Measurements from ENCODE around the gene MYBPC2. TPM values are rescaled to one million over a fixed set of nuclear protein-coding genes. Genes with fewer than 3 reads are reported as not detected.

MYBPC2 gene
- total RNA-seq, 6 donors from 2014 or later = 0.09 to 0.17 TPM; not detected in 4

GRCh38 chr19:50409347-50409746 lies 23.3 kb upstream of the MYBPC2 start:
- Histone ChIP-seq H3K4me3 (no peak overlapping the region), H3K9me3 (no peaks in the 10 kb centered on the region), H3K27ac (no peak overlapping the region), H3K4me1 (no peaks in the 10 kb centered on the region), H3K27me3 (no peaks in the 10 kb centered on the region), H3K36me3 (peaks cover 0 to 46% (median 27%) of the 10 kb centered on the region in 4 donors)
- TF ChIP-seq POLR2AphosphoS5 (IDR thresholded peaks at IDR 0.05) (no peak), EP300 (IDR thresholded peaks at IDR 0.05) (no peak), POLR2A (IDR thresholded peaks at IDR 0.05) (no peak), CTCF (IDR thresholded peaks at IDR 0.05) (no peak)
- no peak for ATAC-seq (ENCODE audit: low FRiP score in 2 of 2)
- 97% methylated on average over 17 of the region's 17 CpGs; no CpG with 5 or more reads in 1 of the 2 donors for WGBS, 2 donors
- DNase-seq = peak in 1 of 2 donors; percentile 58

DNA sequence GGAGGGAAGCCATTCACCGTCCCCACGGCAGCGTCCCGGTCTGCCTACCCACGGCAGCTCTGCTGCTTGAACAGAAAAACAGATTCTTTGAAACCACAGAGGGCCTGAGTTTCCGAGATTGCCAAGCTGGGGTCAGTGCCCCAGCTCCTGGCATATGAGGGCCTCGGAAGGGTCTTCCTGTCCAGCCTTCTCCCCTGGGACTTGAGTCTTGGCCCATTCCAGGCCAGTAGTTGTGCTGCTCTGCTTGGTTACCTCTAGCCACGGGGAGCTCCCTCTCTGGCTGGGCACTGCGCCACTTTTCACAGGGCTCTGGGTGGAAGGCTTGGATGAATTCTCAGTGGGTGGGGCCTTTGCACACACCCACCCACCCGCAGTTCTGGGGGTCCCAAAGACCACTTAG lies 22.6 kb upstream of the MYBPC2 start:
- TF ChIP-seq POLR2A (IDR thresholded peaks at IDR 0.05) = no peak
- TF ChIP-seq EP300 (IDR thresholded peaks at IDR 0.05) = no peak
- no peak for TF ChIP-seq CTCF (IDR thresholded peaks at IDR 0.05)
- no peak for TF ChIP-seq POLR2AphosphoS5 (IDR thresholded peaks at IDR 0.05)
- H3K4me3 ChIP-seq = no peak overlapping the region
- H3K9me3 ChIP-seq = no peaks in the 10 kb centered on the region
- no peaks in the 10 kb centered on the region for H3K27me3 ChIP-seq
- H3K4me1 ChIP-seq = peaks cover 0 to 4% (median 1%) of the 10 kb centered on the region in 4 donors
- H3K27ac ChIP-seq = no peak overlapping the region
- 92 to 93% methylated on average over 9 to 10 of the region's 10 CpGs for WGBS, 2 donors
- ATAC-seq (ENCODE audit: low FRiP score in 2 of 2) (no peak), DNase-seq (no peak)
- H3K36me3 ChIP-seq = peaks cover 0 to 46% (median 27%) of the 10 kb centered on the region in 4 donors

DNA sequence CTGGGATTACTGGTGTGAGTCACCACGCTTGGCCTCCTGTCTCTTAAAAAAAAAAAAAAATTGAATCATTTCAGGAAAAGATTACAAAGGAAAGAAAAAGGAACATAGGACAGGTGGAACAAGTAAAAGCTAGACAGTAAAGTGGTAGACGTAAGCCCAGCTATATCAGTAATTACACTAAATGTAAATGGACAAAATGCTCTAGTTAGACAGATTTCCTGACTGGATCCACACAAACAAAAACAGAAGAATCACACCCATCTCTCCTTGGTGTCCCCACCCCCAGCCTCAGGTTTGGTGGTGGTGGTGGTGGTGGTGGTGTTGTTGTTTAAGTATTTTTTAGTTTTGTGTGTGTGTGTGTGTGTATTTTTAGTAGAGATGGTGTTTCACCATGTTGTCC lies 20.3 kb upstream of the MYBPC2 start:
- Histone ChIP-seq H3K36me3 (peaks cover 0 to 25% (median 17%) of the 10 kb centered on the region in 4 donors), H3K9me3 (no peaks in the 10 kb centered on the region), H3K27me3 (no peaks in the 10 kb centered on the region), H3K27ac (no peak overlapping the region), H3K4me1 (peaks cover 0 to 9% (median 5%) of the 10 kb centered on the region in 4 donors), H3K4me3 (no peak overlapping the region)
- ATAC-seq (ENCODE audit: low FRiP score in 2 of 2) = no peak
- TF ChIP-seq CTCF (IDR thresholded peaks at IDR 0.05) (no peak), EP300 (IDR thresholded peaks at IDR 0.05) (no peak), POLR2A (IDR thresholded peaks at IDR 0.05) (no peak), POLR2AphosphoS5 (IDR thresholded peaks at IDR 0.05) (no peak)
- no peak for DNase-seq
- WGBS, 2 donors = 95 to 97% methylated on average over 2 of the region's 2 CpGs

DNA sequence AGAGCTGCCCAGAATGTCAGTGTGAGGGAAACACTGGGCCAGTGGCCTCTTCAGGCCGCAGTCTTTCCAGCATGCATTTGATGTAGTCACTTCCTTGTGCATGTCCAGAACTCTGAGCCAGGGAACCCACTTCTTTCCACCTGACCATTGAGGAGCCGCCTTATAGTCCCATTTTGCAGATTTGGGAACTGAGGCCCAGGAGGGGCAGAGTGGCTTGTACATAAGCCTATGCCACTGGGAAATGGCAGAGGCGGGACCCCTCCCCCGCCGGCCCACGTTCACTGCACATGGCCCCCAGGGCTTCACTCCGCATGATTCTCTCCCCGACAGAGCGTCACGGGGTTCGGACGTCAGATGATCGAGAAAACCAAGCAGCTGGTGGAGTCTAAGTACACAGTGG lies 19.6 kb upstream of the MYBPC2 start:
- no peak for ATAC-seq (ENCODE audit: low FRiP score in 2 of 2)
- Histone ChIP-seq H3K27ac (no peak overlapping the region), H3K9me3 (no peaks in the 10 kb centered on the region), H3K4me3 (no peak overlapping the region), H3K36me3 (peaks cover 0 to 20% (median 15%) of the 10 kb centered on the region in 4 donors), H3K27me3 (peaks cover 0 to under 1% (median 0%) of the 10 kb centered on the region in 4 donors), H3K4me1 (peaks cover 0 to 9% (median 5%) of the 10 kb centered on the region in 4 donors)
- WGBS, 2 donors = 95 to 96% methylated on average over 13 of the region's 13 CpGs
- DNase-seq = peak in 1 of 2 donors; percentile 71
- TF ChIP-seq EP300 (IDR thresholded peaks at IDR 0.05) = no peak
- no peak for TF ChIP-seq POLR2A (IDR thresholded peaks at IDR 0.05)
- TF ChIP-seq POLR2AphosphoS5 (IDR thresholded peaks at IDR 0.05) = no peak
- no peak for TF ChIP-seq CTCF (IDR thresholded peaks at IDR 0.05)

DNA sequence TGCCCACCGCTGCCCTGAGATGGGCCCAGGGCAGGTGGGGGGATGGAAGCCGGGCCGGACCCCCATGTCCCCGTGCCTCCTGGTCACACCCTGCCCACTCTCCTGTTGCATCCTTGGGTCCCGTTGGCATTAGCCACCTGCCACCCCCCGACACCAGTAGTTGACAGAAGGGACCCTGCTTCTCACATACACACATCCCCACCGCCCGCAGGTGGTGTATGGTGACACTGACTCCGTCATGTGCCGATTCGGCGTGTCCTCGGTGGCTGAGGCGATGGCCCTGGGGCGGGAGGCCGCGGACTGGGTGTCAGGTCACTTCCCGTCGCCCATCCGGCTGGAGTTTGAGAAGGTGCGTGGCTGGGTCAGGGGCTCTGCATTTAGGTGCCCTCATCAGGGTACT lies 19.2 kb upstream of the MYBPC2 start:
- no peak for TF ChIP-seq EP300 (IDR thresholded peaks at IDR 0.05)
- TF ChIP-seq POLR2A (IDR thresholded peaks at IDR 0.05) = no peak
- no peak for TF ChIP-seq POLR2AphosphoS5 (IDR thresholded peaks at IDR 0.05)
- TF ChIP-seq CTCF (IDR thresholded peaks at IDR 0.05) = no peak
- peaks cover 0 to 18% (median 14%) of the 10 kb centered on the region in 4 donors for H3K36me3 ChIP-seq
- H3K9me3 ChIP-seq = no peaks in the 10 kb centered on the region
- DNase-seq = peak in 1 of 2 donors; percentile 79
- no peak overlapping the region for H3K4me3 ChIP-seq
- H3K27me3 ChIP-seq = peaks cover 0 to 5% (median 1%) of the 10 kb centered on the region in 4 donors
- WGBS, 2 donors = 96 to 97% methylated on average over 17 to 21 of the region's 21 CpGs
- H3K4me1 ChIP-seq = peaks cover 0 to 11% (median 5%) of the 10 kb centered on the region in 4 donors
- no peak overlapping the region for H3K27ac ChIP-seq
- ATAC-seq (ENCODE audit: low FRiP score in 2 of 2) = no peak

Measured in upper lobe of left lung (tissue), 6 donors.